Tibial nerve (tissue), 4 donors: Measurements from ENCODE around the gene ABCC10. TPM values are rescaled to one million over a fixed set of nuclear protein-coding genes. Genes with fewer than 3 reads are reported as not detected.
"Not testable (repeated sequence)": the region's sequence is repeated elsewhere in the genome, so short reads cannot be mapped to it uniquely, and the experiment has no call there.

Experiments used
- DNase-seq, 2 donors: peaks; one replicate each; pipeline ENCODE4 v3.0.0-alpha.2; 2019; ENCODE audit warnings: low spot score in 2 of 2
- H3K27ac ChIP-seq, 4 donors: fragments of 200-600 bp; sonication (generic) in 3 of 4; one replicate each; pipeline ENCODE4 v1.5.1; 2017 to 2019; ENCODE audit warnings: mild to moderate bottlenecking in 1 of 4
- H3K27me3 ChIP-seq, 2 donors: fragments of 200-600 bp; sonication (generic) in 1 of 2; one replicate each; pipeline versions ENCODE4 v1.5.1 to v1.6.0; 2017 to 2019
- H3K36me3 ChIP-seq, 3 donors: fragments of 200-600 bp; sonication (generic); one replicate each; pipeline ENCODE4 v1.5.1; 2018 to 2019
- H3K4me1 ChIP-seq, 4 donors: fragments of 200-600 bp; sonication (generic) in 3 of 4; one replicate each; pipeline ENCODE4 v1.5.1; 2017 to 2019
- H3K4me3 ChIP-seq, 4 donors: fragments of 200-600 bp; sonication (generic) in 3 of 4; one replicate each; pipeline ENCODE4 v1.5.1; 2017 to 2019; ENCODE audit warnings: mild to moderate bottlenecking in 1 of 4, moderate library complexity in 1 of 4
- H3K9me3 ChIP-seq, 4 donors: fragments of 200-600 bp; sonication (generic) in 3 of 4; one replicate each; pipeline ENCODE4 v1.5.1; 2017 to 2019
- EP300 ChIP-seq, 2 donors: sonication (generic); formaldehyde crosslinking; IDR thresholded peaks; one replicate each; pipeline ENCODE4 v1.6.1; 2017; ENCODE audit warnings: antibody characterized with exemption in 2 of 2, mild to moderate bottlenecking in 1 of 2
- POLR2A ChIP-seq, 2 donors: fragments of 450-650 bp; IDR thresholded peaks; one replicate each; pipeline ENCODE4 v1.6.1; 2017; ENCODE audit warnings: antibody characterized with exemption in 2 of 2, mild to moderate bottlenecking in 2 of 2, moderate library complexity in 2 of 2
- WGBS, 2 donors: methylation state at CpG; one replicate each; pipeline ENCODE4 v1.1.5; 2018; 5-methylcytosine and 5-hydroxymethylcytosine counted together
- total RNA-seq, 4 donors: library from RNA; depleted of rRNA; stranded (reverse); fragments of >200 nt; gene quantifications; one replicate each; pipeline ENCODE4 v1.1.0, GENCODE V29; 2016
- TF ChIP-seq, protein P1 (sequence below), 5 experiments: fragments of 200-600 bp in 3 of 5; fragments of 450-650 bp in 2 of 5; sonication (generic) in 3 of 5; IDR thresholded peaks; one replicate each; pipeline ENCODE4 v1.5.1; 2016 to 2019; ENCODE audit warnings: antibody characterized with exemption in 5 of 5, mild to moderate bottlenecking in 3 of 5, moderate library complexity in 2 of 5

Gene ABCC10
- total RNA-seq = 10 to 100 TPM; 14.9 to 35.9 (median 27.1) TPM

GRCh38 chr6:43427406-43428111, at the start of gene ABCC10:
TSS of gene ABCC10 (plus strand) at chr6:43427541. CDS start at chr6:43427979, 438 bp downstream.
- 1% methylated on average over 43 to 44 of the region's 49 CpGs for WGBS, 2 donors
- TF ChIP-seq EP300 (IDR thresholded peaks at IDR 0.05) (peak; percentile 78 to 82), POLR2A (IDR thresholded peaks at IDR 0.05) (no peak)
- TF ChIP-seq, protein P1, sequence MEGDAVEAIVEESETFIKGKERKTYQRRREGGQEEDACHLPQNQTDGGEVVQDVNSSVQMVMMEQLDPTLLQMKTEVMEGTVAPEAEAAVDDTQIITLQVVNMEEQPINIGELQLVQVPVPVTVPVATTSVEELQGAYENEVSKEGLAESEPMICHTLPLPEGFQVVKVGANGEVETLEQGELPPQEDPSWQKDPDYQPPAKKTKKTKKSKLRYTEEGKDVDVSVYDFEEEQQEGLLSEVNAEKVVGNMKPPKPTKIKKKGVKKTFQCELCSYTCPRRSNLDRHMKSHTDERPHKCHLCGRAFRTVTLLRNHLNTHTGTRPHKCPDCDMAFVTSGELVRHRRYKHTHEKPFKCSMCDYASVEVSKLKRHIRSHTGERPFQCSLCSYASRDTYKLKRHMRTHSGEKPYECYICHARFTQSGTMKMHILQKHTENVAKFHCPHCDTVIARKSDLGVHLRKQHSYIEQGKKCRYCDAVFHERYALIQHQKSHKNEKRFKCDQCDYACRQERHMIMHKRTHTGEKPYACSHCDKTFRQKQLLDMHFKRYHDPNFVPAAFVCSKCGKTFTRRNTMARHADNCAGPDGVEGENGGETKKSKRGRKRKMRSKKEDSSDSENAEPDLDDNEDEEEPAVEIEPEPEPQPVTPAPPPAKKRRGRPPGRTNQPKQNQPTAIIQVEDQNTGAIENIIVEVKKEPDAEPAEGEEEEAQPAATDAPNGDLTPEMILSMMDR (IDR thresholded peaks at IDR 0.05) = peak; percentile 35 to 61 (median 45)
- peak within 1 kb of the TSS; percentile 79 to 82 (median 81) for H3K27ac ChIP-seq

DNA sequence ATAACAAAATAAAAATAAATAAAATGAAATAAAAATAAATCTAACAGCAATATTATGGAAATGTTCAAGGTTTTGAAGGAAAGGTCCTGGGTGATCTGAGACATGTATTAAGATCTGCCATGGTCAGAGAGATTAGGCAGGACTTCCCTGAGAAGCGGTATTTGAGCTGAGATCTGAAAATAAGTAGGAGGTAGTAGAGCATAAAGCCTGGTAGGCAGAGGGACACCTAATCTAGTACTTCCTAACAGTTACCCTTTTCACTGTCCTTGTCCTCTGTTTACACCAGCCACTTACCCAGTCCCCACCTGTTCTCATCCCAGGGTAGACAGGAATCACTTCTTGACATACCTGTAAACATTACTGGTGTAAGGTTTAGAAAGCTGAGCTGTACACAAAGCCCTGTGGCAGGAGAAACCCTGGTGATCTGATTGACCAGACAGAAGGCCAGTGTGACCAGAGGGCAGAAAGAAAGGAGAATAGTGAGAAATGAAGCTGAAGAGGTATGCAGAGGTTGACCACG, 49.6 kb upstream of the ABCC10 start:
- 81 to 85% methylated on average over 2 of the region's 2 CpGs for WGBS, 2 donors

More at GRCh38 chr6:43427406-43428111, at the start of gene ABCC10:
- Histone ChIP-seq H3K27me3 (no peaks in the 10 kb centered on the region), H3K36me3 (peaks cover 0 to 14% (median 0%) of the 10 kb centered on the region in 3 donors), H3K9me3 (peaks cover 0 to 3% (median 0%) of the 10 kb centered on the region in 4 donors), H3K4me3 (peak within 1 kb of the TSS; percentile 63 to 78 (median 69)), H3K4me1 (peaks cover 0 to 22% (median 15%) of the 10 kb centered on the region in 4 donors)
- peak; percentile 84 to 88 for DNase-seq

DNA sequence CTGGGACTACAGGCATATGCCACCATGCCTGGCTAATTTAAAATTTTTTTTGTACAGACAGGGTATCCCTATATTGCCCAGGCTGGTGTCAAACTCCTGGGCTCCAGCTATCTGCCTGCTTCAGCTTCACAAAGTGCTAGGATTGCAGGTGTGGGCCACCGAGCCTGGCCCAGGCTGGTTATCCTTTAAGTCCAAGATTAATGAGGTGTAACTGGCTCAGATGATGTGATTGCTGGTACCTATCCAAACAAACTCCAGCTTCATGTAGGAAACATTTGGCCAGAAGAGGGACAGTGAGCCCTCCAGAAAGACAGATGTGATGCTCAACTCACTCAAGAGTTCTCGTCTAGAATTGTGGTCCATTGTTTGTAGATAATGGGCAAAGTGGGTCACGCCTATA, 48.7 kb upstream of the ABCC10 start:
- no peak for DNase-seq
- no peaks in the 10 kb centered on the region for H3K9me3 ChIP-seq
- H3K4me1 ChIP-seq = no peaks in the 10 kb centered on the region
- H3K36me3 ChIP-seq = no peaks in the 10 kb centered on the region
- TF ChIP-seq, protein P1 (IDR thresholded peaks at IDR 0.05) = no peak
- TF ChIP-seq EP300 (IDR thresholded peaks at IDR 0.05) (no peak), POLR2A (IDR thresholded peaks at IDR 0.05) (no peak)
- no peak overlapping the region for H3K4me3 ChIP-seq
- no peak overlapping the region for H3K27ac ChIP-seq
- WGBS, 2 donors = 62 to 68% methylated on average over 3 of the region's 3 CpGs
- peaks cover 0 to 4% of the 10 kb centered on the region in 2 donors for H3K27me3 ChIP-seq

More for the DNA sequence above, 49.6 kb upstream of the ABCC10 start:
- H3K27me3 ChIP-seq = peaks cover 0 to 4% of the 10 kb centered on the region in 2 donors
- TF ChIP-seq EP300 (IDR thresholded peaks at IDR 0.05) = no peak
- TF ChIP-seq, protein P1 (IDR thresholded peaks at IDR 0.05) = no peak
- no peak for TF ChIP-seq POLR2A (IDR thresholded peaks at IDR 0.05)
- H3K4me1 ChIP-seq = no peaks in the 10 kb centered on the region
- no peaks in the 10 kb centered on the region for H3K36me3 ChIP-seq
- H3K27ac ChIP-seq = no peak overlapping the region
- no peak overlapping the region for H3K4me3 ChIP-seq
- no peaks in the 10 kb centered on the region for H3K9me3 ChIP-seq
- DNase-seq = no peak

DNA sequence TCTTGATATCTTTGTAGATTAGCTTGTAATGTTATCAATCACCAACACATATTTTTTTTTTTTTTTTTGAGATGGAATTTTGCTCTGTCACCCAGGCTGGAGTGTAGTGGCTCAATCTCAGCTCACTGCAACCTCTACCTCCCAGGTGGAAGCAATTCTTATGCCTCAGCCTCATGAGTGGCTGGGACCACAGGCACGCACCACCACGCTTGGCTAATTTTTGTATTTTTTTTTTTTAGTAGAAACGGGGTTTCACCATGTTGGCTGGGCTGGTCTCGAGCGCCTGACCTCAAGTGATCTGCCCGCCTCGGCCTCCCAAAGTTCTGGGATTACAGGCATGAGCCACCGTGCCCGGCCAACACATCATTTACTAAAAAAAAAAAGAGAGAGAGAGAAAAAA, 46.5 kb upstream of the ABCC10 start:
- H3K36me3 ChIP-seq, H3K9me3 ChIP-seq, H3K27ac ChIP-seq, H3K27me3 ChIP-seq, H3K4me3 ChIP-seq, H3K4me1 ChIP-seq, DNase-seq: not testable (repeated sequence)
- 92 to 94% methylated on average over 9 of the region's 9 CpGs for WGBS, 2 donors

DNA sequence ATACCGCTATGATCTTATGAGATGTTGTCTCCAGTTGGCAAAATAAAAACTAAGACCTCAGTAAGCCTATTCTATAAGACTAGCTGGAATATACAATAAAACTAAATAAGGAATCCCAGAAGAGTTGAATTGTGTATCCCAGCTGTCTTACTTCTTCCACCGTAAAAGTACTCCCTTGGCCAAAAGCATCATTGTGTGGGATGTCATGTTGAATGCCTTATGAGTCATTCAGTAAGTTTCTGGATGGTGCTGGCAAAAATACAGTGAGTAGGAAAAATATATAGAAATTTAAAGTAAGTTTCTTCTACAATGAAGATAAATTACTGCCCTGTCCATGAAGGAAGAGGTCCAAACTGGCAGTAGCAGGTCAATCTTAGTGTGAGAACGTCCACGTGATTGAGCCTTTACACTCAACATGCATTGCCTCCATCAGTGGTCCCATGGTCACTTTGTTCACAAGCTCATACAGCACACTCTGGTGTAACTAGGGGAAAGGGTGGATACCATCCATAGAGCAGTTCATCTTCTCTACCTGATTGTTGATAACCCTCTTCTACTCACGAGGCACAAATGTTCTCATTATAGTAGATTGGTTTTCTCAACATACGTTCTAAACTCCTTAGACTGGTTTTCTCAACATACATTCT, 44.2 kb upstream of the ABCC10 start:
- Histone ChIP-seq H3K4me1 (no peaks in the 10 kb centered on the region), H3K27ac (no peak overlapping the region), H3K4me3 (no peak overlapping the region), H3K9me3 (no peaks in the 10 kb centered on the region), H3K27me3 (peaks cover 0 to 4% of the 10 kb centered on the region in 2 donors), H3K36me3 (no peaks in the 10 kb centered on the region)
- TF ChIP-seq, protein P1 (IDR thresholded peaks at IDR 0.05) = no peak
- no peak for TF ChIP-seq EP300 (IDR thresholded peaks at IDR 0.05)
- TF ChIP-seq POLR2A (IDR thresholded peaks at IDR 0.05) = no peak
- DNase-seq = no peak
- WGBS, 2 donors = 72 to 74% methylated on average over 6 of the region's 6 CpGs
